Measurements from ENCODE around the gene COL4A6. TPM values are rescaled to one million over a fixed set of nuclear protein-coding genes. Genes with fewer than 3 reads are reported as not detected.

COL4A6 gene
- total and polyA plus RNA-seq, 10 of the 15 experiments (the other 5 are each of a cell fraction or from before 2014, with no cell fraction given): 0.02 to 0.56 (median 0.05) TPM; not detected in 3

GRCh38 chrX:108121291-108121690, 316.9 kb downstream of the COL4A6 start:
- in situ Hi-C loops (cut with MboI) (no loop called here), intact Hi-C loops (cut with micrococcal nuclease; ENCODE audit: unreplicated experiment) (no loop called here)
- TF ChIP-seq TCF12 (IDR thresholded peaks at IDR 0.05; ENCODE audit: low read depth, low read length): no peak
- TF ChIP-seq ZNF592 (IDR thresholded peaks at IDR 0.05): no peak
- TF ChIP-seq JUND (IDR thresholded peaks at IDR 0.05; ENCODE audit: low read depth, low read length): no peak
- no peak for TF ChIP-seq STAT1 (conservative IDR thresholded peaks at IDR 0.05)
- TF ChIP-seq USF2 (IDR thresholded peaks at IDR 0.05; ENCODE audit: borderline replicate concordance, low read depth, low read length): no peak
- no peak for TF ChIP-seq EP300 (IDR thresholded peaks at IDR 0.05; ENCODE audit: borderline replicate concordance in 1 of 2, control insufficient read depth in 1 of 2, low read depth in 2 of 2, low read length in 2 of 2)
- TF ChIP-seq TBL1XR1 (IDR thresholded peaks at IDR 0.05; ENCODE audit: low read depth, low read length): no peak
- no peak for TF ChIP-seq PKNOX1 (IDR thresholded peaks at IDR 0.05)
- TF ChIP-seq RELB (IDR thresholded peaks at IDR 0.05; ENCODE audit: low read depth): no peak
- DNase-seq (ENCODE audit: low read depth, low spot score) (no peak), ATAC-seq (no peak), FAIRE-seq (no peak)
- Histone ChIP-seq H3K36me3 (ENCODE audit: control insufficient read depth in 2 of 2, insufficient read depth in 2 of 2, low read length in 1 of 2) (no peaks in the 10 kb centered on the region), H4K20me1 (ENCODE audit: control insufficient read depth, insufficient read depth) (no peaks in the 10 kb centered on the region), H3K27me3 (replicated peaks in 1 of 2; ENCODE audit: control insufficient read depth in 2 of 2, insufficient read depth in 2 of 2, low read length in 1 of 2) (no peaks in the 10 kb centered on the region; a peak in 1 of 4 replicates), H3K9ac (ENCODE audit: control insufficient read depth, insufficient read depth, low read length) (no peak overlapping the region), H3K79me2 (ENCODE audit: control insufficient read depth, insufficient read depth, low read length) (no peaks in the 10 kb centered on the region), H3K4me1 (ENCODE audit: control insufficient read depth, insufficient read depth, low read length) (no peaks in the 10 kb centered on the region), H3K4me2 (ENCODE audit: control insufficient read depth, insufficient read depth) (no peak overlapping the region), H3K4me3 (no peak overlapping the region), H3K27ac (ENCODE audit: control insufficient read depth, insufficient read depth) (no peak overlapping the region), H2AFZ (ENCODE audit: control insufficient read depth, low read depth, low read length) (no peak overlapping the region), H3K9me3 (replicated peaks; ENCODE audit: control insufficient read depth, insufficient read depth, low read length) (no peaks in the 10 kb centered on the region; the same call in 2 of the 3 replicates)
- ChIA-PET POLR2A (no interaction called here), CTCF (interaction anchor here (1.0 to 1.6 kb wide), 2 partner anchors 18 to 100 kb away, joined by 3 to 8 read pairs; no protein-coding TSS in a partner anchor), RAD21 (ENCODE audit: unreplicated experiment) (no interaction called here), SMC1A (ENCODE audit: uncharacterized antibody, unreplicated experiment) (no interaction called here)
- WGBS (ENCODE audit: insufficient coverage, insufficient replicate concordance, low lambda C conversion rate, missing lambda C conversion rate): 29% methylated on average over 3 of the region's 3 CpGs
- no TSS peak for BruUV-seq (replicated peaks)
